SU-DHL-6 (cell line): ENCODE results near the gene HOXB6.

ENCODE experiments used
- H2AFZ ChIP-seq: fragments of 200-600 bp; sonication (generic); 2 replicates; pipeline ENCODE4 v1.6.1; 2014; ENCODE audit warnings: low read depth, mild to moderate bottlenecking, moderate library complexity, mixed read lengths, antibody characterized with exemption, low read length; ENCODE audit not compliant: severe bottlenecking
- H3F3A ChIP-seq: fragments of 200-600 bp; shearing (Covaris generic); 2 replicates; pipeline ENCODE4 v1.6.0; 2016; ENCODE audit warnings: antibody characterized with exemption, mild to moderate bottlenecking; ENCODE audit not compliant: insufficient read depth
- H3K27ac ChIP-seq: fragments of 200-600 bp; sonication (generic); 2 replicates; pipeline ENCODE4 v1.5.1; 2016; ENCODE audit warnings: low read depth, mild to moderate bottlenecking, low read length, moderate library complexity, mixed read lengths
- H3K27me3 ChIP-seq: fragments of 200-600 bp; sonication (generic), shearing (Covaris generic); 2 replicates; pipeline ENCODE4 v1.6.0; 2014; ENCODE audit warnings: mild to moderate bottlenecking, low read length
- H3K36me3 ChIP-seq: fragments of 200-600 bp; sonication (generic); 2 replicates; pipeline ENCODE4 v1.6.1; 2014; ENCODE audit warnings: mild to moderate bottlenecking, low read length, mixed read lengths
- H3K4me2 ChIP-seq: fragments of 300-600, 200-600 bp; shearing (Covaris generic), sonication (generic); 2 replicates; pipeline ENCODE4 v1.6.0; 2014; ENCODE audit warnings: low read length, low read depth, mild to moderate bottlenecking; ENCODE audit not compliant: poor library complexity, severe bottlenecking
- H3K4me3 ChIP-seq: fragments of 200-600 bp; sonication (generic); 2 replicates; pipeline ENCODE4 v1.5.1; 2014; ENCODE audit warnings: antibody characterized with exemption, low read length, mild to moderate bottlenecking, mixed read lengths; ENCODE audit not compliant: insufficient read depth, poor library complexity, severe bottlenecking
- H3K79me2 ChIP-seq: fragments of 200-600 bp; sonication (generic); 2 replicates; pipeline ENCODE4 v1.6.1; 2014; ENCODE audit warnings: mild to moderate bottlenecking, low read length, moderate library complexity; ENCODE audit not compliant: insufficient read depth
- H3K9ac ChIP-seq: fragments of 200-600 bp; sonication (generic); 2 replicates; pipeline ENCODE4 v1.7.0; 2014; ENCODE audit warnings: mild to moderate bottlenecking, low read length
- H3K9me2 ChIP-seq: fragments of 200-600 bp; sonication (generic); replicated peaks from 2 replicates; pipeline ENCODE4 v1.6.1; 2014; ENCODE audit warnings: low read length; ENCODE audit not compliant: insufficient read depth
- H3K9me3 ChIP-seq: fragments of 200-600 bp; sonication (generic); 2 replicates; pipeline ENCODE4 v1.6.1; 2014; ENCODE audit warnings: low read length, mixed read lengths; ENCODE audit not compliant: insufficient read depth
- H4K20me1 ChIP-seq: fragments of 200-600 bp; sonication (generic); 2 replicates; pipeline ENCODE4 v1.6.1; 2014; ENCODE audit warnings: low read depth, mild to moderate bottlenecking, antibody characterized with exemption, low read length, moderate library complexity, mixed read lengths
- EZH2phosphoT487 ChIP-seq: fragments of 200-600 bp; sonication (generic), shearing (Covaris generic); conservative IDR thresholded peaks from 2 replicates; pipeline ENCODE4 v1.6.1; 2018; ENCODE audit warnings: mild to moderate bottlenecking, antibody characterized with exemption, low read length, moderate library complexity, mixed read lengths
- TF ChIP-seq, protein P1 (sequence below): fragments of 200-600 bp; sonication (generic); IDR thresholded peaks from one replicate; pipeline ENCODE4 v1.5.1; 2017; ENCODE audit warnings: antibody characterized with exemption, mild to moderate bottlenecking, low read length, moderate library complexity; ENCODE audit not compliant: insufficient read depth, poor library complexity, severe bottlenecking

The HOXB6 gene

DNA sequence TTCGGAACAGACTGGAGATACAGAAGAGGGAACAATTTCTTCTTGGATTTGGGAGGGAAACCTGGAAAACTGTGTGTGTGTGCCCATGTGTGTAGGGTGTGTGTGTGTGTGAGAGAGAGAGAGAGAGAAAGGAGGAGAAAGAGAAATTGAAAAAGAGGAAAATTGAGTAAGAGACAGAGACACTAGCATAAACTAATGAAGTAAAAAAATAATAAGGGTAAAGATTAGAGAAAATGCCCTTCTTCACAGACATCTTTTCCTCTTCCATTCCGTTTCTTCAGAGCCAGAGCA lies 46.0 kb downstream of the HOXB6 start:
- Histone ChIP-seq H2AFZ (no peak overlapping the region), H3K4me2 (no peak overlapping the region), H3K36me3 (no peaks in the 10 kb centered on the region), H3K27me3 (no peaks in the 10 kb centered on the region), H3K9me3 (no peaks in the 10 kb centered on the region), H3K4me3 (no peak overlapping the region), H4K20me1 (no peaks in the 10 kb centered on the region), H3K79me2 (no peaks in the 10 kb centered on the region), H3K9ac (no peak overlapping the region), H3K27ac (no peak overlapping the region), H3F3A (no peaks in the 10 kb centered on the region), H3K9me2 (no peaks in the 10 kb centered on the region)
- TF ChIP-seq, protein P1, sequence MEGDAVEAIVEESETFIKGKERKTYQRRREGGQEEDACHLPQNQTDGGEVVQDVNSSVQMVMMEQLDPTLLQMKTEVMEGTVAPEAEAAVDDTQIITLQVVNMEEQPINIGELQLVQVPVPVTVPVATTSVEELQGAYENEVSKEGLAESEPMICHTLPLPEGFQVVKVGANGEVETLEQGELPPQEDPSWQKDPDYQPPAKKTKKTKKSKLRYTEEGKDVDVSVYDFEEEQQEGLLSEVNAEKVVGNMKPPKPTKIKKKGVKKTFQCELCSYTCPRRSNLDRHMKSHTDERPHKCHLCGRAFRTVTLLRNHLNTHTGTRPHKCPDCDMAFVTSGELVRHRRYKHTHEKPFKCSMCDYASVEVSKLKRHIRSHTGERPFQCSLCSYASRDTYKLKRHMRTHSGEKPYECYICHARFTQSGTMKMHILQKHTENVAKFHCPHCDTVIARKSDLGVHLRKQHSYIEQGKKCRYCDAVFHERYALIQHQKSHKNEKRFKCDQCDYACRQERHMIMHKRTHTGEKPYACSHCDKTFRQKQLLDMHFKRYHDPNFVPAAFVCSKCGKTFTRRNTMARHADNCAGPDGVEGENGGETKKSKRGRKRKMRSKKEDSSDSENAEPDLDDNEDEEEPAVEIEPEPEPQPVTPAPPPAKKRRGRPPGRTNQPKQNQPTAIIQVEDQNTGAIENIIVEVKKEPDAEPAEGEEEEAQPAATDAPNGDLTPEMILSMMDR, result no peak
- no peak for TF ChIP-seq EZH2phosphoT487

DNA sequence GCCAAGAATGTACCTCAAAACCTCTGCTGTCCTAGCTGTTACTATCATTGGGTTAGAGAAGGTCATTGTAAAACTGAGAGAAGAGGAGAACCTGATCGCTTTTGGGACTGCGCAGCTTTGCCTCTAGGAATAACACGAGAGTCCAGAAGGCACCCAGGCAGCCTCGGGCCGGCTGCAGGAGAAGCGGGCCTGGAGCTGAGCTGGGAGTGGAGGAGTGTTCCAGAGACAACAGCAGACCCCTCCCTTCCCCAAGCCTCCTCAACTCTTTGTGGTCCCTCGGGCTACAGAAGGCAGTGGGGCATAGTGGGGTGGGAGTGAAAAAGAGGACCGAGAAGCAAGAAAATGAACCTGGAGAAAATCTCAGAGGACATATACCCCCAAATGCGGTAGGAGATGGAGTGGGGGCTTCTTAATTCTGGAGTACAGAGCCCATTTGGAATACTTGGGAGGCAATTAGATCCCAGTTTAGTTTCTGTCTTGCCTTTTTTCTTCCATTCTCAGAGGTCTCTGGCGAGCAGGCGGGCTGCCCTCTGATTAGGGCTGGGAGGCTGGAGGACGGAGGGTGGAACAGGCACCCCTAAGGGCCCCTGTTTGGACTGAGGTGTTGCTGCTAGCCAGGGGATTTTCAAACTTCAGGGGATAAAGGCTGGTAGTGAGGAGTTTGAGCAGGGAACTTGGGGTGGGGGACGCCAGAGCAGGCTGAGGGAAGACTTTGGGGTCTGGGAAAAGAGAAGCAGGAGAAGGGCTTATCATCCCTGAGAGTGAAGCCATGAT lies 46.5 kb downstream of the HOXB6 start:
- no peaks in the 10 kb centered on the region for H3K9me3 ChIP-seq
- H4K20me1 ChIP-seq, result no peaks in the 10 kb centered on the region
- no peaks in the 10 kb centered on the region for H3K36me3 ChIP-seq
- H3K79me2 ChIP-seq, result no peaks in the 10 kb centered on the region
- H2AFZ ChIP-seq, result no peak overlapping the region
- no peak overlapping the region for H3K4me3 ChIP-seq
- H3K9me2 ChIP-seq, result no peaks in the 10 kb centered on the region
- H3K9ac ChIP-seq, result no peak overlapping the region
- no peak overlapping the region for H3K27ac ChIP-seq
- H3K27me3 ChIP-seq, result no peaks in the 10 kb centered on the region
- no peaks in the 10 kb centered on the region for H3F3A ChIP-seq
- TF ChIP-seq EZH2phosphoT487, result no peak
- TF ChIP-seq, protein P1, result no peak
- H3K4me2 ChIP-seq, result no peak overlapping the region

DNA sequence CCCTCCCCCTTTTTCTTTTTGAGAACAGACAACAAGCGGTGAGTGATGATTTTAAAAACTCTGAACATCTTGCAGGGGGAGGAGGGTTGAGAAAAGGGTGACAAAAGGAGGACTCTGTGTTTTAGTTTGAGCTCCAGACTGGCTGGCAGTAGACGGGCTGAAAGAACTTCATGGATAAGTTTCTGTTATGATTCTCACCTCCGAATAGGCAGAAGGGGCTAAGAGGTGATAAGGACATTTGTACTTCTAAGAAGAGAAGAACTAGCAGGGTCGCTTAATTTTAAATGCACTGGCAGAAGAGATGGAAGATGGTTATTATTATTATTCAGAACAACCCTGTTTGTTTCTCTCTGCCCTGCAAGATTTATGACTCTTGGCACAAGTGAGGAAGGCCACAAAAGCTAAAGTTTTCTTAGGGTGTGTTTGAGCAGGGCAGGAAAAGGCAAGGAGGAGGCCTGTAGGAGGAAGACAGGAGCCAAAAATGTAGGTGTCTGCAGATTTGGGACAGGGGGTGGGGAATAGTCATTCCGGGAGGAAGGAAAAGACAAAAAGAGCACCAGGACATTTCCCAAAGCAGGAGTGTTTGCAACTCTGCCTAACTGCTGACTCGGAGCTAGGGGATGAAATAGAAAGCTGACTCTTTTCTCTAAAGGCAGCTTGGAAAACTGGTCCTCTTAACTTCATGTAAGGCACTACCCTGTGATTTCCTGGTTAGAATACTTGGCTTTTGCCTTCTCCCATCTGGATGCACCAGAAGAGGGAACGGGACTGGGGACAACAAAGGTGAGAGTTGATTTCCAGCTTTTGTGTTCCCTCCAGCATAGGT lies 48.0 kb downstream of the HOXB6 start:
- no peaks in the 10 kb centered on the region for H3K36me3 ChIP-seq
- no peak overlapping the region for H3K27ac ChIP-seq
- H4K20me1 ChIP-seq, result no peaks in the 10 kb centered on the region
- H3K79me2 ChIP-seq, result no peaks in the 10 kb centered on the region
- H3F3A ChIP-seq, result no peaks in the 10 kb centered on the region
- no peak overlapping the region for H3K9ac ChIP-seq
- no peak overlapping the region for H3K4me2 ChIP-seq
- TF ChIP-seq, protein P1, result no peak
- no peak for TF ChIP-seq EZH2phosphoT487
- H3K9me2 ChIP-seq, result no peaks in the 10 kb centered on the region
- no peaks in the 10 kb centered on the region for H3K9me3 ChIP-seq
- H3K27me3 ChIP-seq, result no peaks in the 10 kb centered on the region
- no peak overlapping the region for H3K4me3 ChIP-seq
- no peak overlapping the region for H2AFZ ChIP-seq
